ENCODE measurements around the gene PNPLA7. TPM values are rescaled to one million over a fixed set of nuclear protein-coding genes. Genes with fewer than 3 reads are reported as not detected.

PNPLA7 gene
- total RNA-seq, 1 experiment from 2014 or later = 1.8 TPM

DNA sequence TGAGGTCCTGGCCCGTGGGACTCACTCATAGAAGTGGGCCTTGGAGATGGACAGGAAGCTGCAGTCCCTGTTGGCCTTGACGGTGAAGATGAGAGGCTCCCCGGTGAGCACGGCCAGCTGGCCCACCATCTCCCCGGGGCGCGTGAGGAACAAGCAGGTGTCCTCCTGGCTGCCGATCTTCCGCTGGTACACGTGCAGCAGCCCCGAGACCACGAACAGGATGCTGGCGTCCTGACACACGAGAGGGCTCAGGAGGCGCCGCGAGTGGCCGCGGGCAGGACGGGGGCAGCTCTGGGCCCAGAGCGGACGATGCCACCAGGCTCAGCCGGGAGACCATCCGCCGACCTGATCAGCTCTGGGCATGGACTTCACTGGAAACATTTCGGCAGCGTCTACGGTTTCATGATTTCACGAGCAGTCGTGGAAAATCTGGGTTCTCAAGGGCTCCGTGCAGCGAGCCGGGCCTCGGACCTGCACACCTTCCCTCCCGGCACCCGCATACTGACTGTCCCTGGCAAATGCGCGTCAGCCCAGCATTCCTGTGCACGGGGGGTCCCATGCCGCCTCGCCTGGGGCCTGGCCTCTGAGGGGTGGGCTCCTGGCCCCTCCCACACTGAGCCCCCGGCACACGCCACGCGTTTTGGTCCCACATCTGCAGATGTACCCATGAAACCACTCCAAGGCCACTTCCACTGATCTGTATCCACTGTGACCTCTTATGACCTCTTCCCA is 49.4 kb downstream of the PNPLA7 start:
- no peak for DNase-seq (ENCODE audit: low read depth, low spot score)
- no peak overlapping the region for H3K4me3 ChIP-seq (replicated peaks in 1 of 2; ENCODE audit: low read depth in 1 of 2, low read length in 2 of 2)
- BruUV-seq (replicated peaks) = no TSS peak
- H3K4me2 ChIP-seq (ENCODE audit: low read length) = no peak overlapping the region
- ChIA-PET CTCF (no interaction called here), RAD21 (ENCODE audit: low non-redundant PET in 1 of 2, low total read pairs in 2 of 2, uncharacterized antibody in 2 of 2, unreplicated experiment in 2 of 2) (no interaction called here), POLR2A (no interaction called here)
- no peaks in the 10 kb centered on the region for H3K36me3 ChIP-seq (ENCODE audit: control insufficient read depth in 1 of 2, insufficient read depth in 2 of 2, low read length in 2 of 2)
- ATAC-seq = no peak
- intact Hi-C loops (cut with micrococcal nuclease) = no loop called here
- no peak overlapping the region for H2AFZ ChIP-seq (ENCODE audit: low read depth, low read length, poor library complexity, severe bottlenecking)
- H4K20me1 ChIP-seq (ENCODE audit: insufficient read depth) = no peaks in the 10 kb centered on the region
- H3K9me3 ChIP-seq (ENCODE audit: control insufficient read depth in 1 of 2, insufficient read depth in 1 of 2, low read depth in 1 of 2, low read length in 2 of 2) = no peaks in the 10 kb centered on the region
- no peak overlapping the region for H3K9ac ChIP-seq (ENCODE audit: low read length)
- no peaks in the 10 kb centered on the region for H3K4me1 ChIP-seq (ENCODE audit: control insufficient read depth in 1 of 2, insufficient read depth in 2 of 2, low read length in 2 of 2)
- H3K27me3 ChIP-seq (ENCODE audit: insufficient read depth, low read length) = no peaks in the 10 kb centered on the region
- H3K9me2 ChIP-seq (ENCODE audit: insufficient read depth) = no peaks in the 10 kb centered on the region
- no peaks in the 10 kb centered on the region for H3K79me2 ChIP-seq (ENCODE audit: insufficient read depth, low read length)
- TF ChIP-seq, protein P1, sequence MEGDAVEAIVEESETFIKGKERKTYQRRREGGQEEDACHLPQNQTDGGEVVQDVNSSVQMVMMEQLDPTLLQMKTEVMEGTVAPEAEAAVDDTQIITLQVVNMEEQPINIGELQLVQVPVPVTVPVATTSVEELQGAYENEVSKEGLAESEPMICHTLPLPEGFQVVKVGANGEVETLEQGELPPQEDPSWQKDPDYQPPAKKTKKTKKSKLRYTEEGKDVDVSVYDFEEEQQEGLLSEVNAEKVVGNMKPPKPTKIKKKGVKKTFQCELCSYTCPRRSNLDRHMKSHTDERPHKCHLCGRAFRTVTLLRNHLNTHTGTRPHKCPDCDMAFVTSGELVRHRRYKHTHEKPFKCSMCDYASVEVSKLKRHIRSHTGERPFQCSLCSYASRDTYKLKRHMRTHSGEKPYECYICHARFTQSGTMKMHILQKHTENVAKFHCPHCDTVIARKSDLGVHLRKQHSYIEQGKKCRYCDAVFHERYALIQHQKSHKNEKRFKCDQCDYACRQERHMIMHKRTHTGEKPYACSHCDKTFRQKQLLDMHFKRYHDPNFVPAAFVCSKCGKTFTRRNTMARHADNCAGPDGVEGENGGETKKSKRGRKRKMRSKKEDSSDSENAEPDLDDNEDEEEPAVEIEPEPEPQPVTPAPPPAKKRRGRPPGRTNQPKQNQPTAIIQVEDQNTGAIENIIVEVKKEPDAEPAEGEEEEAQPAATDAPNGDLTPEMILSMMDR (IDR thresholded peaks at IDR 0.05 in 2 of 3, conservative IDR thresholded peaks at IDR 0.05 in 1 of 3; ENCODE audit: borderline replicate concordance in 1 of 3, insufficient read depth in 1 of 3, low read depth in 2 of 3, low read length in 2 of 3) = no peak
- TF ChIP-seq, protein P2, sequence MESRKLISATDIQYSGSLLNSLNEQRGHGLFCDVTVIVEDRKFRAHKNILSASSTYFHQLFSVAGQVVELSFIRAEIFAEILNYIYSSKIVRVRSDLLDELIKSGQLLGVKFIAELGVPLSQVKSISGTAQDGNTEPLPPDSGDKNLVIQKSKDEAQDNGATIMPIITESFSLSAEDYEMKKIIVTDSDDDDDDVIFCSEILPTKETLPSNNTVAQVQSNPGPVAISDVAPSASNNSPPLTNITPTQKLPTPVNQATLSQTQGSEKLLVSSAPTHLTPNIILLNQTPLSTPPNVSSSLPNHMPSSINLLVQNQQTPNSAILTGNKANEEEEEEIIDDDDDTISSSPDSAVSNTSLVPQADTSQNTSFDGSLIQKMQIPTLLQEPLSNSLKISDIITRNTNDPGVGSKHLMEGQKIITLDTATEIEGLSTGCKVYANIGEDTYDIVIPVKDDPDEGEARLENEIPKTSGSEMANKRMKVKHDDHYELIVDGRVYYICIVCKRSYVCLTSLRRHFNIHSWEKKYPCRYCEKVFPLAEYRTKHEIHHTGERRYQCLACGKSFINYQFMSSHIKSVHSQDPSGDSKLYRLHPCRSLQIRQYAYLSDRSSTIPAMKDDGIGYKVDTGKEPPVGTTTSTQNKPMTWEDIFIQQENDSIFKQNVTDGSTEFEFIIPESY (IDR thresholded peaks at IDR 0.05; ENCODE audit: extremely low read depth, insufficient replicate concordance, low read length) = no peak
- TF ChIP-seq FOSL1 (IDR thresholded peaks at IDR 0.05; ENCODE audit: low read depth) (no peak), EZH2phosphoT487 (IDR thresholded peaks at IDR 0.05; ENCODE audit: borderline replicate concordance) (no peak), TCF7L2 (IDR thresholded peaks at IDR 0.05; ENCODE audit: borderline replicate concordance, extremely low read depth, insufficient read depth, insufficient read length) (no peak)
- no peak overlapping the region for H3K27ac ChIP-seq (ENCODE audit: low read depth, low read length)
